Stimulated activated CD8-positive, alpha-beta memory T cell treated with anti-CD3 and anti-CD28 coated beads, Interleukin-2, amount 100 ng/mL, for 1 hour (primary cell): Measurements from ENCODE around the gene NKIRAS2.
A peak's percentile ranks its signal among the peaks of the same experiment; 100 is the strongest.
"Not testable (repeated sequence)": the region's sequence is repeated elsewhere in the genome, so short reads cannot be mapped to it uniquely, and the experiment has no call there.

ENCODE experiments used
- DNase-seq, 2 donors: peaks; one replicate each; pipeline ENCODE4 v3.0.0-alpha.2; 2020; ENCODE audit warnings: low read depth in 2 of 2

NKIRAS2 gene

DNA sequence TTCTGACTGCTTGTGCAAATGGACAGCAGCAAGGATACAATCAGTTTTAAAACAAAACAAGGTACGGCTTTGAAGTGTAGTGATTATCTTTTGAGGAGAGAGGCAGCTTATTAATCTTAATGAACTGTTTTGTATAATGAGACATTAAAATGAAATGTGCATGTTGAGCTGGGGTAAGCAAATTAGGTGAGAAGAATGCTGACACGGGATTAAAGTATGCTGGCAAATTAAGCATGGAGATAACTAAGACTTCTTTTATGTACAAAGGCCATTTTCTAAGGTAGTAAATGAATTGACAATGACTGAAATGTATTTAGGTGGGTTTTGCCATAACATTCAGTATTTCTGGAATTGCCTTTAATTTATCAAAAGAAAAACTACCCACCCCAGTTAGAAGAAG, 21.4 kb upstream of the NKIRAS2 start:
- DNase-seq, result no peak

DNA sequence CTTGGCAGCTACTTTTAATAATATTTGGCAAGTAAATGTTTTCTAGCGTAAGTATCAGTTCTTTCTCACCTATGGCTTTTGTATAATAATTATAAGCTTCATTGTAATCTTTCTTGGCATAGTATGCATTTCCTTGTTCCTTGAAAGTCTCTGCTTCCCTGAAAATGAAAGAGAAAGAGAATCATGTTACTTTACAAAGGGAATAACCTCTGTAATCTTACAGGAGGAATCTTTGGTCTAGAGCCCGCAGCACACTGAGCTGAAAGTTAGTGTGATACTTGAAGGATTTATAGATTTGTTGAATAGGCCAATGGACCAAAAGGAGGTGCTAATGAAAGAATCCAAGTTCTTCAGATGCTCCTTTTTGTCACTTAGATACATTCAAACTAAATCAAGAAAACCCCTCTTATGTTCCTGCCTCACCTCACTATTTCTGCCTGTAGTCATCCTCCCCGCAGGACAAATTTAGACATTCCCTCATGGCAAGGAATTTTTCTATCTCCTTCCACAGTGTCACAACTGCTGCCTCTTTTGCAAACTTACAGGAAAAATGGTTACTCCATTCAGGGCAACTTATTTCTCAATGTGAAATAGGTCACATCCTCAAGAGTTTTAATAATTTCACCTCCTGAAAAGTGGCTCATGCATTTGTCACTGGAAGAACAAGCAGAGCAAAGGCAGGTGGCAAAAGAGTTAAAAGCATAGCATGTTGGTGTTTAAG, 19.3 kb upstream of the NKIRAS2 start:
- DNase-seq, result no peak

DNA sequence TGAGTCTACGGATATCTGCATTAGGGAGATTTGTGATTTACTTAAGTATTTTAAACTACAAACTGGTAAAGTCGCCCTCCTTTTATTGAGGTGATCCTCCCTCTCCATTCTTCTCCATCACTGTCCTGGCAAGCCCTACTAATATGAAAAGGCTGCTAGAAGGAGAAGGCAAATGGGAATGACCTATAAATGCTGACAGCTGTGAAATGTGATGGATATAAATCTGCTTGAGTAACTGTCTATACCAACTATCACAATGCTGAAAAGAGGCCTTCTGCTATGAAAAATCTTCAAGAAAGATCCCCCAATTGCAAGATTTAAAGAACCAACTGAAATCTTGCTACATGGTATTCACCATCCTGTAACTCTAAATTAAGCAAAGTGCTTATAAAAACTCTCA, 18.2 kb upstream of the NKIRAS2 start:
- DNase-seq, result no peak

DNA sequence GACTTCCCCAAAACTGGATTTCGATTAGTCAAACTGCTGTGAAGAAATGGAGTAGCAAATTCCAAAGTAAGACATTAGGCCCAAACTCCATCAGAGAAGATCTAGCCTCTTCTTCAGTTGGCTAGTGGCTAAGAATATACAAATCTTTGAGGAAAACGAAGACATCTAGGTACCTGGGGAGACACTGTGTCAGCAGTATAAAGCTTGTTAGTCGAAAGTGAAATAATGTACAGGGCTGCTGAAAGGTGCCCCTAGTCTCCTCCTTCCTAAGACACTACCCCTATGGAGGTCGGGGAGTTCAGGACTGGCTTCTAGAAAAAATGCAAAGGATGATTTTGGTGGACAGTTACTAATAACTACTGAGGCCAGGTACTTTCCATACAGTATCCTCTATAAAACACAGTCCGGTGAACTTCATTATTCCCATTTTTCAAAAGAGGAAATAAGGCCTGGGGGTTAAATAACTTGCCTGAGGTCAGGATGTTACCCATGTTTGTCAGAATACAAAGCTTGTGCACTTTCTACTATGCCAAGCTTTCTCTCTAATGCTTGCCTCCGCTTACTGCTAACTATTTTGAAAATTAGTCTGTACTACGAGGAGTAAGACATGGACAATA, 17.6 kb upstream of the NKIRAS2 start:
- no peak for DNase-seq

DNA sequence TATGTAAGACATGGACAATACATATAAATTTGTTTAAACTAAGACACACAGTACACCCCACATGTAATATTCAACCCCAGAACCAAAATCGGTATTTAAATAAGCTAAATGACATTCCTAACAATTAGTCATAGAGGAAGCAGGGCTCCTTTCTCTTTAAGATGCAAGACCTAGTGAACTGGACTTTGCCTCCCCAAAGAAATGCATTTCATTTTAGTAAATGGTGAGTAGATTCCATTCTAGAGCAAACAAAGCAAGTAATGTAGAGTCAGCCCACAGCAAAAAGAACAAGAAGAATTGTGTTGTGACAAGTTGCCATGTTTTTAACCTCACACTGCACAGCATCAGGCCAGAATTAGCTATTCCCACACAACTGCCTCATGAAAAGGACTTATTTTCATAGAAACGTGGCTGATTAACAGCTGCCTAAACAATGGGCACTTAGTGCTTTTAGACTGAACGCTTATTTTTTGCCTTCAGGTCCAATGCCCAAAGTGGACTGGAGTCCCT, 17.0 kb upstream of the NKIRAS2 start:
- DNase-seq, result no peak

DNA sequence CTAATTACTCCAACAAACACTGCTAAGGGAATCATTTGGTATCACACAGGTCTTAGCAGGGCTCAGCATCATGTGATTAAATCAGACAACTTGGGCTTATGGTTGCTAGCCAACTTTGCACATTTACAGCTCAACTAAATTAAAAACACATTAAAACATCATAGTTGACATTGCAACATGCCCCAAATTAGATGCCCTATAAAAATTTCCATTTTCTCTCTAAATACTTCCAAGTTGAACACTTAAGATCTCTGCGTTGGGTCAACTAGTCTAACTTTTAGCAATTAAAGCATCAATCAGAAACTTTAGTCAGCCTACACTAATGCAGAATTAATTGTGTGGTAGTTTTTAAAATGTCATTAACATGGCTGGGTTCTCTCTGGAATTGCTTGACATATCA, 14.7 kb upstream of the NKIRAS2 start:
- no peak for DNase-seq

DNA sequence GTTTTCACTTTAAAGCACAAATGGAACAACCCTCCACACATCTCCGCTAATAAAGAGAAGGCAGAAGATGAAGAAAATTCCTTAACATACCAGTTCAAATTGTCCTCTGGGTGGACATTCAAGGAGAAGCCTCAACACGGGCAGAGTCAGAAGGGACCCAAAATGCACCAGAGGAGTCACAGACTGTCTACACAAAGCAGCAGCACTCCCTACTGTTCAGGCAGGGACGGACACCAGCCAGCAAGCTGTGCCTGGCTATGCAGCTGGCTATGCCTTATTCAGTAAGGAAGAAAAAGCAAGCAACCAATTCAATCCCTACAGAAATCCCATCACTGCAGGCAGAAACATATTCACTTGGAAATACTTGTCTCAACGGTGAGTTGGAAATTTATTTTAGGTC, 10.7 kb upstream of the NKIRAS2 start:
- no peak for DNase-seq

DNA sequence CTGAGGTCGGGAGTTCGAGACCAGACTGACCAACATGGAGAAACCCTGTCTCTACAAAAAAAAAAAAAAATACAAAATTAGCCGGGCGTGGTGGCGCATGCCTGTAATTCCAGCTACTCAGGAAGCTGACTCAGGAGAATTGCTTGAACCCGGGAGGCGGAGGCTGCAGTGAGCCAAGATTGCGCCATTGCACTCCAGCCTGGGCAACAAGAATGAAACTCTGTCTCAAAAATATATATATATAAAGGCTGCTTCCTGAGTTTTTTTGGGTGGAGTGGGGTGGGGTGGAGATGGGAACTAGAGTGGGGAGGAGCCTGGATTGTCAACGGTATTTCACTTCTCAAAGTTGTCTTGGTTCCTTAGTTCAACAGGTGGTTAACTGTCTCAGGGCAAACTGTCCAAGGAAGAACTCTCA, 9.6 kb upstream of the NKIRAS2 start:
- not testable (repeated sequence) for DNase-seq

DNA sequence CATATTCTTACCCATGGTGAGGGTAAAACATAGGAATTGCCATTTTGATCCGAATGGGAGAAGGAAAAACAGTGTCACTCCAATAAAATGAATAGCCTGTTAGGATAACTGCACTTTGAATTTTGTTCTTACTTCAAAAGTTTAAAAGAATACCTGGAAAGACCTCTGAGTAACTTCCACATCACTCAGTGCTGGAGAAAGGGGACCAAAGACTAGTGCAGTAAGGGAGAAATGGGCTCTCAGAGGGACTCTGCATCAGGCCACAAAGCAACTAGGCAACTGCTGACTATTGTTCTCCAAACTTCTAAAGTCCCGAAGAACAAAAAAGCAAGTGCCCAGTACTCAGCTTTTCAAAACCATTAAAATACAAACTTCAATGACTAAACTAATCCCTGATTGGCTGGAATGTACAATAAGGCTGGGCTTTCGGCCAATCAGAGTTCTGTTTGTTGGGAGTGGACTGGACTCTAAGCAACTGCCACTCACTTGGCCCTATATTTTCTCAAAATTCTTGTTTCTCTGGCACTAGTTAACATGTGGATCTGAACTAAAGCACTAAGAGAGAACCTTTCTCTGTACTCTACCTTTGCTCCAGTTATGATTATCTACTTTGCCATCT, 8.9 kb upstream of the NKIRAS2 start:
- no peak for DNase-seq

DNA sequence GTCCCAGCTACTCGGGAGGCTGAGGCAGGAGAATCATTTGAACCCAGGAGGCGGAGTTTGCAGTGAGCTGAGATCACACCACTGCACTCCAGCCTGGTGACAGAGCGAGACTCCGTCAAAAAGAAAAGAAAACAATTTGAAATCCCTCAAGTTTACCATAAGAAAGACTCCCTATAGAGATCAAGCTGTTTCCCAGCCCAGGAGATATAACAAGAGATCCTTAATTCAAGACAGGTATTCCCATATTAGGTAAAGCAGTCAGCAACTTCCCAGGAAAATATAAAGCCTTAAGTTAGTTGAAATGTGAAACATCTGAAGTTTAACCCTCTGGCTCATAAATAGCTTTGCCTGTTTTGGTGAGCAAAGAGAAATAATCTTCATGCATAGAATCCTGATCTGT, 7.5 kb upstream of the NKIRAS2 start:
- DNase-seq, result not testable (repeated sequence)

DNA sequence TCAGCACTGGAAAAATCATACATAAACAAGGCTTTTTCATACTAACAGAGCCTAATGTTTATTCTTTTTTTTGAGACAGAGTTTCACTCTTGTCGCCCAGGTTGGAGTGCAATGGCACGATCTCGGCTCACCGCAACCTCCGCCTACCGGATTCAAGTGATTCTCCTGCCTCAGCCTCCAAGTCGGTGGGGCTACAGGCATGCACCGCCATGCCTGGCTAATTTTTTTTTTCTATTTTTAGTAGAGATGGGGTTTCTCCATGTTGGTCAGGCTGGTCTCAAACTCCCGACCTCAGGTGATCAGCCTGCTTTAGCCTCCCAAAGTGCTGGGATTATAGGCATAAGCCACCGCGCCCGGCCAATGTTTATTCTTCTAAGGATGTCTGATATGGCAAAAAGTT, 6.2 kb upstream of the NKIRAS2 start:
- DNase-seq, result not testable (repeated sequence)

DNA sequence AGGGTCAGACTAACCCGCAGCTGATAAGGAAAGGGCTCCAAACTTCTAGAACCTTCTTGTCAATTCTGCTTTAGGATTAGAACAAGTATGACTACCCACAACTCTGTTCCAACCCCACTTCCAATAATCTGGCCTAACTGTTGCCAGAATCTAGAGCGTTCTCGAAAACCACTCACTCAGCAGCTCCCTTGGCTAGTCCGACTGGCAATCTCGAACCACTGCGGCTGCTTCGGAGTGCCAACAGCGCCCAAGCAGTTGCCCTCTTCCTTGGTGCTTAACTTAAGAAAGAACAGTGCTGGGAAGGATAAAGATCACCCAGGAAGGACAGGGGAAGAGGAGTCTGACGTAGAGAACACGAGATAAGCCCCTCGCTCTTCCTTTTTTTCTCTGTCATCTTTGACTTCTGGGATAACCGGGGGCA, 3.5 kb upstream of the NKIRAS2 start:
- no peak for DNase-seq

DNA sequence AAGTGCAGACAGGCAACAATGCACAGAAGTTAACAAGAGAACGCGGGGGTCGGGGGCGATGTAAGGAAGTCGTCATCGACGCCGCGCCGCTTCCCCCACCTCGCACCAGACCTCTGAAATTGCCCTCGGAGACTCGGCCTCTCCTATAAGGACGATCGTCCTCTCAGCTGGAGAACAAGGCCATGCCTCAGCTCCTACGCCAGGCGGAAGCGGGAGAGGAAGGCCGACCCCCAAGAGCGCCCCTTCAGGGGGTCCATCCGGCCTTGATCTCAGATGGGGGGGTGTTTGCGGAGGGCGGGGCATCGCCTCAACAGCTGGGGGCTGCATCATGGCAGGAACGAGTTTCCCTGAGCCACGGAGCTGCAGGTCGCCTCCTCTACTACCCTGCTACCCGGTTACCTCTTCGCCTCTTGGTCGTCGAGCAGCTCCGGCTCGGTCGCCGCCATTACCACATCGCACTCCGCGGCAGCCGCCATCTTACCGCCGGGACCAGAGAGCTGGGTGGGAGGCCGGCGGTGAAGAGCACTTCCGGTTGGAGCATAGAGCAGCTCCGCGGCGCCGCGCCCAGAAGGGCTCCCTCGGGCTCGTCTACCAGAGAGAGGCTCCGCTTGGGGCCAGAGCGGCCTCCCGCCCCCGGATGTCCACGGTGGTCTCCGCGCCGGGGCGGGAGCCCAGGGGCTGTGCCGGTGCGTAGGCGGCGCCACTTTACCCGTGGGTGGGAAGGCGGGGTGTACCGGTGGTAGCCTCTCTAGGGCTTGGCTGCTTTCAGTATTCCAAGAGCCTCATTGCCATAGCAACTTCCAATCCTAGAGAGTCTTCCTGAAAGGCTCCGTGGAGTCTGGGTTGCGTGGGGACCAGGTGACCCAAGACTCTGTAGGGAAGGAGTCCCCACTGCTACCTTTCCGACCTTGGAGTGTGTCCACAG, 2.7 kb upstream of the NKIRAS2 start, which contains the start of gene DNAJC7:
DNAJC7 (minus strand) TSS at position 499 of the 925 bp plus-strand sequence; CDS start at position 476, 23 bp downstream.
- DNase-seq, result peak; percentile 75 to 76

DNA sequence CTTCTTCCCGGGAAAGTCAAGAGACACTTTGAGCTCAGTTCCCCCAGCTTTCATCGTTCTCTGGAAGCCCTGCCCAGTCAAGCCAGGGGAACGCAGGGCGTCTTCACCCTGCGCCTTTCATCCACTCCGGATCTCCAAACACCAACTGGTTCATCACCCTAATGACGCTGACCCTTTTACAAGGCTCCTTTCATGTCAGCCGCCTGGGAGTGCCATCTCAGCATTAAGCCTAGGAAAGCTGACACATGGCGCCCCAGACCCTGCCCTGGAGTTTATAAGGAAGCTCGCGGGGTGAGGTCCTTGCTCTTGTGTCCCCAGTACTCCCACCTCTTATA, 2.1 kb upstream of the NKIRAS2 start:
- no peak for DNase-seq

DNA sequence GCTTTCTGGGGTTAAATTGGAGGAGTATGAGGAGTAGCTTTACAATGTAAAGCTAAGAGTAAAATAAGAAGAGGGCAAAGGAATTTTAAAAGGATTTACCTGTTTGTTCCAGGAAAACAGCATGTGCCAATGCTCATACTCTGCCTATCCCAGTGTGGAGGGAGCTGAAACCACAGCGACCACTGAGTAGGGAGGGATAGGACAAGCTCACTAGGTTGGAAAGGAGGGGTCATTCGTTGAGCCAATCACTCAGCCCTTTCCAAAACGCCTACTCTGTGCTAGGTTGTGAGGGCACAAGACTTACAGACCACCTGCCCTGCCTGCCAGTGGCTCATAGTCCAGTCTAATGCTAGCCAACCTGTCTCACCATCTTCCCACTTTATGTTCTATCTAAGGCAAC, 1.6 kb upstream of the NKIRAS2 start:
- no peak for DNase-seq

DNA sequence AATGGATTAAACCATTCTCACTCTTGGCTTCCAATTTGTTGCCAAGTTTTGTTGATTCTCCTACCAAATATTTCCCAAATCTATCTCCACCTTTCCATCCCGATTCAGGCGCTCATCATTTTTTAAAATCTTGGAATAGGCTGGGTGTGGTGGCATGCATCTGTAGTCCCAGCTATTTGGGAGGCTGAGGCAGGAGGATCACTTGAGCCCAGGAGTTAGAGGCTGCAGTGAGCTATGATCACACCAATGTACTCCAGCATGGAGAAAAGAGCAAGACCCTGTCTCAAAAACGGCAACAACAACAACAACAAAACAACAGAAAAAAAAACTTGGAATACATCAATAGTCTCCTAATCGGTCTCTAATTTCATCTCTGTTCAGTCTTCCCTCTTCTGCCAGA, 902 bp upstream of the NKIRAS2 start:
- no peak for DNase-seq

DNA sequence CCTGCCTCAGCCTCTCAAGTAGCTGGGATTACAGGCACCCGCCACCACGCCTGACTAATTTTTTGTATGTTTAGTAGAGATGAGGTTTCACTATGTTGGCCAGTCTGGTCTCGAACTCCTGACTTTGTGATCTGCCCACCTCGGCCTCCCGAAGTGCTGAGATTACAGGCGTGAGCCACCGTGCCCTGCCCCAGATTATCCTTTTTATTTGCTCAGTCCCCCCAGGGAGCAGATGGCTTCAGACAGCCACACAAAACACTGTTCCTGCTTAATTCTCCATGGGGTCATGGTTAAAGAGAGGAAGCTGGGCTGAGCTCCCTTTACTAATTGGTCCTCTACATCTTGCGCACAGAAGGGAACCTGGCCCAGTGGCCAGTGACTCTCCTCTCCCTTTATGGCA, 955 bp downstream of the NKIRAS2 start:
- DNase-seq, result not testable (repeated sequence)

DNA sequence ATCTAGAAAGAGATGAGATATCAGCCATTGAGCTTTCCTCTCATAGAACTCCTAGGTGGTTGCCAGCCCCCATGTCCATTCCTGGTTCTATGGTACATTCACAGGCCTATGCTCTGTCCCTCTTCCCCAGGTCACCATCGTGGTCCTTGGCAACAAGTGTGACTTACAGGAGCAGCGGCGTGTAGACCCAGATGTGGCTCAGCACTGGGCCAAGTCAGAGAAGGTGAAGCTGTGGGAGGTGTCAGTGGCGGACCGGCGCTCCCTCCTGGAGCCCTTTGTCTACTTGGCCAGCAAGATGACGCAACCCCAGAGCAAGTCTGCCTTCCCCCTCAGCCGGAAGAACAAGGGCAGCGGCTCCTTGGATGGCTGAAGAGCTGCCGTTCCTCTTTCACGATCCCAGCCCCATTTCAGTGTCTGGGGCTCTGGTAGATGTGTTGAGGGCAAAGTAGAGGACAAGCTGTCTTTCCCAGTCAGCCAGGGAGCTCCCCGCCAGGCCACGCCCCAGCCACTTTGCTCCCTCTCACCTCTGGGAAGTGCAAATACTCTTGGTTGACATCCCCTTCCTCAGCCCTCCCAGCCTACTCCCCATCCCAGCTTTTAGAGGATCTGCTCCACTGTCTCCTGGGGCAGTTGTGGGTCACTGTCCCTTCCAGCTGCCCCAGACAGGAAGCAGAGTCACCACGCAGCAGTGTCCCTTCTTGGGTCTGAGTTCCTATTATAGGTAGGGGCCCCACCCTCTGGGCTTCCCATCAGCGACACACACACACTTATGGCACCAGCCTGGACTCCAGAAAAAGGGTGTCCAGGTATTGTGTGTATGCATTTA, 3.8 kb downstream of the NKIRAS2 start:
- DNase-seq, result no peak

DNA sequence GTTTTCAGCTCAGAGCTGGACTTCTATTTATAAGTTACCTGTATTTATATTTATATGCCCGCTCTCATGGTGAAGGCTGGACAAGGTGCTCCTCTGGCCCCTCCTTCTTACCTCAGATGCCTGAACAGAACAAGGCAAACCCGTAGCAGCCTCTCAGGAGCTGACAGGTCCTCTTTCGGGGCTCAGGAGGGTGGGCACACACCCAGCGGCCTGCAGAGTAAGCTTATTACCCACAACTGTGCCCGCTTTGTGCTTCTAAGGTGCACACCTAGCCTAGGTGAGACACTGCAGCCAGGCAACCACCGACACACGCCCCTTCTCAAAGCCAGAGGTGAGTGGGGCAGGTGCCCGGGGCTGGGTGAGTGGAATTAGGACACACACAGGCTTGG, 5.3 kb downstream of the NKIRAS2 start:
- no peak for DNase-seq

DNA sequence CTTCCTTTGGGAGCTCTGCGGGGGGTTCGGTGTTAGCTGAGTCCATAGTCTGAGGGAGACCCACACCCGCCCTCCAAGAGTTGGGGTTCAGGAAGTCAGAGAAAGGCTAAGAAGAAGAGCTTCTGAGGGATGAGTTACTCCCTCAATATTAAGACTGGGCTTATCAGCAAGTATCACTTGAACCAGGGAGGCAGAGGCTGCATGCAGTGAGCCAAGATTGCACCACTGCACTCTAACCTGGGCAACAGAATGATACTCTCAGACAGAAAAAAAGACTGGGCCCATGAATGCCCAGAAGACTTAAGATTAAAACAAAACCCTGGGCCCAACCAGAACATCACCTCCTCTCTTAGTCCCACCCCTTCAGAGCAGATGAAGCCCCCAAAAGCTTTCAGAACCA, 6.0 kb downstream of the NKIRAS2 start:
- DNase-seq, result no peak
